Panc1 (cell line): Measurements from ENCODE around the gene MYOZ2. TPM values are rescaled to one million over a fixed set of nuclear protein-coding genes. Genes with fewer than 3 reads are reported as not detected.
"Not testable (repeated sequence)": the region's sequence is repeated elsewhere in the genome, so short reads cannot be mapped to it uniquely, and the experiment has no call there.

Source experiments
- ATAC-seq: fragments of 200-7000 bp; cut with Tn5 transposase; 2 replicates; pipeline ENCODE4 v1.9.1; 2020; ENCODE audit warnings: mild to moderate bottlenecking, moderate library complexity
- BruUV-seq: library from RNA; stranded (reverse); fragments of 400-500 nt; replicated peaks from 2 replicates; lab custom pipeline; 2021; lab: Mats Ljungman, UMichigan
- CTCF ChIA-PET: fragments of 300-600 bp; sonication (Branson Sonifier 250); formaldehyde crosslinking; loops from one replicate; lab custom pipeline; 2022; ENCODE audit warnings: antibody characterized with exemption; lab: Charles Lee
- POLR2A ChIA-PET: fragments of 300-600 bp; sonication (Branson Sonifier 250); formaldehyde crosslinking; loops from one replicate; lab custom pipeline; 2022; ENCODE audit warnings: antibody characterized with exemption; lab: Charles Lee
- DNase-seq: peaks from one replicate; pipeline ENCODE4 v3.0.0-alpha.2; 2010; ENCODE audit warnings: low read depth, low spot score
- H3K27ac ChIP-seq: 2 replicates; pipeline ENCODE4 v1.5.1; 2011; ENCODE audit warnings: mild to moderate bottlenecking, low read length, inconsistent platforms
- H3K27me3 ChIP-seq: fragments of 200-500 bp; sonication (Bioruptor generic); 2 replicates; pipeline ENCODE4 v1.6.0; 2014; ENCODE audit warnings: low read length, inconsistent platforms; ENCODE audit not compliant: control insufficient read depth, insufficient read depth
- H3K36me3 ChIP-seq: fragments of 200-500 bp; sonication (Bioruptor generic); 2 replicates; pipeline ENCODE4 v1.5.1; 2014; ENCODE audit warnings: inconsistent platforms, mild to moderate bottlenecking, low read length, moderate library complexity; ENCODE audit not compliant: control insufficient read depth, insufficient read depth
- H3K4me1 ChIP-seq: 2 replicates; pipeline ENCODE4 v1.5.1; 2011; ENCODE audit warnings: inconsistent platforms, mild to moderate bottlenecking, low read length, moderate library complexity; ENCODE audit not compliant: control insufficient read depth, insufficient read depth
- H3K4me3 ChIP-seq, 2 experiments: 2 replicates each; pipeline ENCODE4 v1.5.1; 2011 to 2012; ENCODE audit warnings: low read depth in 2 of 2, low read length in 2 of 2, mild to moderate bottlenecking in 2 of 2, inconsistent platforms in 1 of 2, moderate library complexity in 1 of 2
- H3K9me3 ChIP-seq: fragments of 200-500 bp; sonication (Bioruptor generic); 2 replicates; pipeline ENCODE4 v1.5.1; 2014; ENCODE audit warnings: low read depth, mild to moderate bottlenecking, inconsistent platforms, low read length, moderate library complexity; ENCODE audit not compliant: control insufficient read depth, insufficient read depth
- CTCF ChIP-seq: fragments of 450-650 bp; IDR thresholded peaks from 2 replicates; pipeline ENCODE4 v1.5.1; 2017; ENCODE audit warnings: mild to moderate bottlenecking
- POLR2AphosphoS5 ChIP-seq: IDR thresholded peaks from 2 replicates; pipeline ENCODE4 v1.6.1; 2012; ENCODE audit warnings: mild to moderate bottlenecking, low read depth, low read length, moderate library complexity
- SIN3A ChIP-seq: IDR thresholded peaks from 2 replicates; pipeline ENCODE4 v1.6.1; 2012; ENCODE audit warnings: low read depth, mild to moderate bottlenecking, low read length, moderate library complexity, borderline replicate concordance; ENCODE audit not compliant: insufficient read depth
- TCF7L2 ChIP-seq: IDR thresholded peaks from 2 replicates; pipeline ENCODE4 v1.6.1; 2011; ENCODE audit warnings: mild to moderate bottlenecking, low read depth, low read length, inconsistent platforms
- in situ Hi-C: cut with HindIII; loops from 2 replicates; pipeline ENCODE4 v1.10.0; 2016; ENCODE audit warnings: low sequenced_read_pairs, low pct_unique_long_range_greater_than_20kb
- intact Hi-C: fragments of 100-400 bp; cut with micrococcal nuclease; formaldehyde crosslinking; loops from one replicate; pipeline ENCODE4 v1.10.0; 2022; ENCODE audit not compliant: unreplicated experiment
- total RNA-seq: library from RNA; stranded (reverse); gene quantifications from one replicate; pipeline ENCODE4 v1.2.1, GENCODE V29; 2021; ENCODE audit not compliant: unreplicated experiment
- TF ChIP-seq, protein P1 (sequence below), 2 experiments: IDR thresholded peaks; 2 replicates each; pipeline ENCODE4 v1.6.1; 2011 to 2012; ENCODE audit warnings: low read depth in 2 of 2, control low read depth in 1 of 2, low read length in 1 of 2, mild to moderate bottlenecking in 1 of 2, moderate library complexity in 1 of 2; ENCODE audit not compliant: insufficient read depth in 1 of 2

The MYOZ2 gene
- total RNA-seq, 1 experiment from 2014 or later: not detected

GRCh38 chr4:119172223-119172622, 36.6 kb downstream of the MYOZ2 start:
- DNase-seq (no peak), ATAC-seq (no peak)
- Histone ChIP-seq H3K4me1 (no peaks in the 10 kb centered on the region), H3K27ac (no peak overlapping the region), H3K9me3 (no peaks in the 10 kb centered on the region), H3K36me3 (no peaks in the 10 kb centered on the region), H3K27me3 (no peaks in the 10 kb centered on the region), H3K4me3 (no peak overlapping the region)
- POLR2A ChIA-PET: no interaction called here
- intact Hi-C loops (no loop called here), in situ Hi-C loops (no loop called here)
- CTCF ChIA-PET: no interaction called here
- TF ChIP-seq POLR2AphosphoS5 (no peak), CTCF (no peak), TCF7L2 (no peak), SIN3A (no peak)
- TF ChIP-seq, protein P1, sequence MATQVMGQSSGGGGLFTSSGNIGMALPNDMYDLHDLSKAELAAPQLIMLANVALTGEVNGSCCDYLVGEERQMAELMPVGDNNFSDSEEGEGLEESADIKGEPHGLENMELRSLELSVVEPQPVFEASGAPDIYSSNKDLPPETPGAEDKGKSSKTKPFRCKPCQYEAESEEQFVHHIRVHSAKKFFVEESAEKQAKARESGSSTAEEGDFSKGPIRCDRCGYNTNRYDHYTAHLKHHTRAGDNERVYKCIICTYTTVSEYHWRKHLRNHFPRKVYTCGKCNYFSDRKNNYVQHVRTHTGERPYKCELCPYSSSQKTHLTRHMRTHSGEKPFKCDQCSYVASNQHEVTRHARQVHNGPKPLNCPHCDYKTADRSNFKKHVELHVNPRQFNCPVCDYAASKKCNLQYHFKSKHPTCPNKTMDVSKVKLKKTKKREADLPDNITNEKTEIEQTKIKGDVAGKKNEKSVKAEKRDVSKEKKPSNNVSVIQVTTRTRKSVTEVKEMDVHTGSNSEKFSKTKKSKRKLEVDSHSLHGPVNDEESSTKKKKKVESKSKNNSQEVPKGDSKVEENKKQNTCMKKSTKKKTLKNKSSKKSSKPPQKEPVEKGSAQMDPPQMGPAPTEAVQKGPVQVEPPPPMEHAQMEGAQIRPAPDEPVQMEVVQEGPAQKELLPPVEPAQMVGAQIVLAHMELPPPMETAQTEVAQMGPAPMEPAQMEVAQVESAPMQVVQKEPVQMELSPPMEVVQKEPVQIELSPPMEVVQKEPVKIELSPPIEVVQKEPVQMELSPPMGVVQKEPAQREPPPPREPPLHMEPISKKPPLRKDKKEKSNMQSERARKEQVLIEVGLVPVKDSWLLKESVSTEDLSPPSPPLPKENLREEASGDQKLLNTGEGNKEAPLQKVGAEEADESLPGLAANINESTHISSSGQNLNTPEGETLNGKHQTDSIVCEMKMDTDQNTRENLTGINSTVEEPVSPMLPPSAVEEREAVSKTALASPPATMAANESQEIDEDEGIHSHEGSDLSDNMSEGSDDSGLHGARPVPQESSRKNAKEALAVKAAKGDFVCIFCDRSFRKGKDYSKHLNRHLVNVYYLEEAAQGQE (IDR thresholded peaks at IDR 0.05; ENCODE audit: insufficient read depth in 1 of 2, low read depth in 2 of 2, low read length in 1 of 2): no peak
- no TSS peak for BruUV-seq

DNA sequence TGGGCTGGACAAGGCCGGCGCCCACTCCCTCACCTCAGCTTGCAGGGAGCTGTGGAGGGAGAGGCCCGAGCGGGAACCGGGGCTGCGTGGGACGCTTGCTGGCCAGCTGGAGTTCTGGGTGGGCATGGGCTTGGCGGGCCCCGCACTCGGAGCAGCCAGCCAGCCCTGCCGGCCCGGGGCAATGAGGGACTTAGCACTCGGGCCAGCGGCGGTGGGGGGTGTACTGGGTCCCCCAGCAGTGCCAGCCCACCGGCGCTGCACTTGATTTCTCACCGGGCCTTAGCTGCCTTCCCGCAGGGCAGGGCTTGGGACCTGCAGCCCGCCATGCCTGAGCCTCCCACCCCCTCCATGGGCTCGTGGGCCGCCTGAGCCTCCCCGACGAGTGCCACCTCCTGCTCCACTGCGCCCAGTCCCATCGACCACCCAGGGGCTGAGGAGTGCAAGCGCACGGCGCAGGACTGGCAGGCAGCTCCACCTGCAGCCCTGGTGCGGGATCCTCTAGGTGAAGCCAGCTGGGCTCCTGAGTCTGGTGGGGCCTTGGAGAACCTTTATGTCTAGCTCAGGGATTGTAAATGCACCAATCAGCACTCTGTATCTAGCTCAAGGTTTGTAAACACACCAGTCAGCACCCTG, 38.2 kb downstream of the MYOZ2 start:
- in situ Hi-C loops, CTCF ChIA-PET, BruUV-seq: not testable (repeated sequence)

GRCh38 chr4:119179011-119179410, 43.4 kb downstream of the MYOZ2 start:
- Histone ChIP-seq H3K4me3 (no peak overlapping the region), H3K27me3 (no peaks in the 10 kb centered on the region; the same call in 1 of the 2 replicates), H3K36me3 (no peaks in the 10 kb centered on the region), H3K4me1 (no peaks in the 10 kb centered on the region), H3K9me3 (no peaks in the 10 kb centered on the region), H3K27ac (no peak overlapping the region)
- no peak for DNase-seq
- TF ChIP-seq, protein P1 (IDR thresholded peaks at IDR 0.05; ENCODE audit: insufficient read depth in 1 of 2, low read depth in 2 of 2, low read length in 1 of 2): no peak
- no peak for TF ChIP-seq POLR2AphosphoS5
- ChIA-PET POLR2A (no interaction called here), CTCF (interaction anchor here (0.6 kb wide), 1 partner anchor 483 kb away, joined by 3 read pairs; no protein-coding TSS in a partner anchor)
- ATAC-seq: no peak
- BruUV-seq: no TSS peak
- in situ Hi-C loops (no loop called here), intact Hi-C loops (no loop called here)

More for the DNA sequence above, 38.2 kb downstream of the MYOZ2 start:
- H3K36me3 ChIP-seq, H3K4me3 ChIP-seq, H3K27me3 ChIP-seq, ATAC-seq, DNase-seq, H3K4me1 ChIP-seq, intact Hi-C loops, H3K9me3 ChIP-seq, H3K27ac ChIP-seq: not testable (repeated sequence)
- POLR2A ChIA-PET: interaction anchor here (0.6 kb wide), 1 partner anchor 74 kb away, joined by 4 read pairs; no protein-coding TSS in a partner anchor
